ENCODE results near the gene MAK. TPM values are rescaled to one million over a fixed set of nuclear protein-coding genes. Genes with fewer than 3 reads are reported as not detected.

MAK gene
- total RNA-seq, 1 experiment from 2014 or later = 0.22 TPM

DNA sequence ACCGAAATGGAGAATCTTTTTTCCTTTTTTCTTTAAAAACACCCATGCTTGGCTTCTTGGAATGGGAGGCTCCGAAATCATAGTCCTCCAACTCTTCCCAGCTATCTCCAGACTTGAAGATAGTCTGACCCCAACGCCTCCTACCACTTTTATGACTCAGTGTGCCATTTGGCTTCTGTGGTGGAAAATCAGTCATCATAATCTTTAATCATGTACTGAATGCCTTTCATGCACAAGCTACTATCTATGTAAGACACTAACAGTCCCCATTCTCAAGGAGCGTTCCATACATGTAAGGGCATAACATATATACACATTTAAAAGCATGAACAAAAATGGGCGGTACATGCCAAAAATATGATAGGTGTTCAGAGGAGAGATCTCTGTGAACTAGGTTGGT, 46.7 kb downstream of the MAK start:
- ChIA-PET CTCF (no interaction called here), POLR2A (no interaction called here), RAD21 (ENCODE audit: low non-redundant PET in 1 of 2, low total read pairs in 2 of 2, uncharacterized antibody in 2 of 2, unreplicated experiment in 2 of 2) (no interaction called here)
- H3K79me2 ChIP-seq (ENCODE audit: insufficient read depth, low read length) = no peaks in the 10 kb centered on the region
- intact Hi-C loops (cut with micrococcal nuclease) = no loop called here
- TF ChIP-seq, protein P1, sequence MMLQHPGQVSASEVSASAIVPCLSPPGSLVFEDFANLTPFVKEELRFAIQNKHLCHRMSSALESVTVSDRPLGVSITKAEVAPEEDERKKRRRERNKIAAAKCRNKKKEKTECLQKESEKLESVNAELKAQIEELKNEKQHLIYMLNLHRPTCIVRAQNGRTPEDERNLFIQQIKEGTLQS (IDR thresholded peaks at IDR 0.05) = no peak
- TF ChIP-seq ELF1 (IDR thresholded peaks at IDR 0.05; ENCODE audit: borderline replicate concordance, low read depth) = no peak
- no peak for TF ChIP-seq SRF (IDR thresholded peaks at IDR 0.05; ENCODE audit: low read depth)
- TF ChIP-seq, protein P2, sequence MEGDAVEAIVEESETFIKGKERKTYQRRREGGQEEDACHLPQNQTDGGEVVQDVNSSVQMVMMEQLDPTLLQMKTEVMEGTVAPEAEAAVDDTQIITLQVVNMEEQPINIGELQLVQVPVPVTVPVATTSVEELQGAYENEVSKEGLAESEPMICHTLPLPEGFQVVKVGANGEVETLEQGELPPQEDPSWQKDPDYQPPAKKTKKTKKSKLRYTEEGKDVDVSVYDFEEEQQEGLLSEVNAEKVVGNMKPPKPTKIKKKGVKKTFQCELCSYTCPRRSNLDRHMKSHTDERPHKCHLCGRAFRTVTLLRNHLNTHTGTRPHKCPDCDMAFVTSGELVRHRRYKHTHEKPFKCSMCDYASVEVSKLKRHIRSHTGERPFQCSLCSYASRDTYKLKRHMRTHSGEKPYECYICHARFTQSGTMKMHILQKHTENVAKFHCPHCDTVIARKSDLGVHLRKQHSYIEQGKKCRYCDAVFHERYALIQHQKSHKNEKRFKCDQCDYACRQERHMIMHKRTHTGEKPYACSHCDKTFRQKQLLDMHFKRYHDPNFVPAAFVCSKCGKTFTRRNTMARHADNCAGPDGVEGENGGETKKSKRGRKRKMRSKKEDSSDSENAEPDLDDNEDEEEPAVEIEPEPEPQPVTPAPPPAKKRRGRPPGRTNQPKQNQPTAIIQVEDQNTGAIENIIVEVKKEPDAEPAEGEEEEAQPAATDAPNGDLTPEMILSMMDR (IDR thresholded peaks at IDR 0.05 in 2 of 3, conservative IDR thresholded peaks at IDR 0.05 in 1 of 3; ENCODE audit: borderline replicate concordance in 1 of 3, insufficient read depth in 1 of 3, low read depth in 2 of 3, low read length in 2 of 3) = no peak
- TF ChIP-seq POLR2A (IDR thresholded peaks at IDR 0.05; ENCODE audit: borderline replicate concordance, extremely low read depth, insufficient read depth, insufficient read length) = no peak
- no peak for ATAC-seq
- no peaks in the 10 kb centered on the region for H3K36me3 ChIP-seq (ENCODE audit: control insufficient read depth in 1 of 2, insufficient read depth in 2 of 2, low read length in 2 of 2)
- no peaks in the 10 kb centered on the region for H4K20me1 ChIP-seq (ENCODE audit: insufficient read depth)
- H3K27me3 ChIP-seq (ENCODE audit: insufficient read depth, low read length) = no peaks in the 10 kb centered on the region
- H2AFZ ChIP-seq (ENCODE audit: low read depth, low read length, poor library complexity, severe bottlenecking) = no peak overlapping the region
- no TSS peak for BruUV-seq (replicated peaks)
- H3K4me2 ChIP-seq (ENCODE audit: low read length) = no peak overlapping the region
- H3K4me1 ChIP-seq (ENCODE audit: control insufficient read depth in 1 of 2, insufficient read depth in 2 of 2, low read length in 2 of 2) = no peaks in the 10 kb centered on the region
- no peak overlapping the region for H3K9ac ChIP-seq (ENCODE audit: low read length)
- H3K27ac ChIP-seq (ENCODE audit: low read depth, low read length) = no peak overlapping the region
- no peak for DNase-seq (ENCODE audit: low read depth, low spot score)
- H3K9me2 ChIP-seq (ENCODE audit: insufficient read depth) = no peaks in the 10 kb centered on the region
- H3K9me3 ChIP-seq (ENCODE audit: control insufficient read depth in 1 of 2, insufficient read depth in 1 of 2, low read depth in 1 of 2, low read length in 2 of 2) = no peaks in the 10 kb centered on the region
- no peak overlapping the region for H3K4me3 ChIP-seq (replicated peaks in 1 of 2; ENCODE audit: low read depth in 1 of 2, low read length in 2 of 2)

DNA sequence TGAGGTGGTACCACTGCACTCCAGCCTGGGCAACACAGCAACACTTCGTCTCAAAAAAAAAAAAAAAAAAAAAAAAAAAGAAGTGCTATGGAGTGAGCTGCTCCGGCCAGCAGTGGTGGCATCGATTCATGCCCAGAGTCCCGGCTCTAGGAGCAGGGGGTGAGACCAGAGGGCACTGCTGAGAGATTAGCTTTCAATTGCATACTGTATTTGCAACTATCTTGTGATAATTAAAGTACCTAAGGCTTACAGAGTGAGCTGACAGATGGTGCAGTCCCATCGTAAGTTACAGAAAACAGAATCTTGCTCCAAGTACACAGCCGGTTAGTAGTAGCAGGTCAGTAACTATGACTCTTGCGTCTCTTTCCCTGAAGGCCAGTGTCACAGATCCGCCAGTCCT, 59.3 kb downstream of the MAK start:
- DNase-seq (ENCODE audit: low read depth, low spot score) = no peak
- Histone ChIP-seq H3K27ac (ENCODE audit: low read depth, low read length) (no peak overlapping the region), H4K20me1 (ENCODE audit: insufficient read depth) (no peaks in the 10 kb centered on the region), H3K9ac (ENCODE audit: low read length) (no peak overlapping the region), H3K4me2 (ENCODE audit: low read length) (no peak overlapping the region), H3K36me3 (ENCODE audit: control insufficient read depth in 1 of 2, insufficient read depth in 2 of 2, low read length in 2 of 2) (peaks cover 2 to 5% of the 10 kb centered on the region in 2 experiments; a peak in 1 of 4 replicates), H3K9me2 (ENCODE audit: insufficient read depth) (no peaks in the 10 kb centered on the region), H3K79me2 (ENCODE audit: insufficient read depth, low read length) (no peaks in the 10 kb centered on the region), H3K4me3 (replicated peaks in 1 of 2; ENCODE audit: low read depth in 1 of 2, low read length in 2 of 2) (no peak overlapping the region), H3K4me1 (ENCODE audit: control insufficient read depth in 1 of 2, insufficient read depth in 2 of 2, low read length in 2 of 2) (no peaks in the 10 kb centered on the region), H2AFZ (ENCODE audit: low read depth, low read length, poor library complexity, severe bottlenecking) (no peak overlapping the region), H3K9me3 (ENCODE audit: control insufficient read depth in 1 of 2, insufficient read depth in 1 of 2, low read depth in 1 of 2, low read length in 2 of 2) (no peaks in the 10 kb centered on the region), H3K27me3 (ENCODE audit: insufficient read depth, low read length) (no peaks in the 10 kb centered on the region)
- intact Hi-C loops (cut with micrococcal nuclease) = no loop called here
- ChIA-PET RAD21 (ENCODE audit: low non-redundant PET in 1 of 2, low total read pairs in 2 of 2, uncharacterized antibody in 2 of 2, unreplicated experiment in 2 of 2) (no interaction called here), CTCF (no interaction called here), POLR2A (no interaction called here)
- ATAC-seq = no peak
- BruUV-seq (replicated peaks) = no TSS peak
- TF ChIP-seq CEBPB (IDR thresholded peaks at IDR 0.05; ENCODE audit: low read depth) (no peak), SRF (IDR thresholded peaks at IDR 0.05; ENCODE audit: low read depth) (no peak), RAD21 (IDR thresholded peaks at IDR 0.05; ENCODE audit: low read depth) (no peak), JUND (IDR thresholded peaks at IDR 0.05) (no peak), FOSL1 (IDR thresholded peaks at IDR 0.05; ENCODE audit: low read depth) (no peak), SP1 (IDR thresholded peaks at IDR 0.05; ENCODE audit: low read depth) (no peak), ZNF274 (IDR thresholded peaks at IDR 0.05; ENCODE audit: low read depth, low read length) (no peak), YY1 (IDR thresholded peaks at IDR 0.05; ENCODE audit: extremely low read depth, insufficient replicate concordance, low read depth, low read length) (no peak), EZH2phosphoT487 (IDR thresholded peaks at IDR 0.05; ENCODE audit: borderline replicate concordance) (no peak), CBX3 (IDR thresholded peaks at IDR 0.05; ENCODE audit: low read depth) (no peak), SIN3A (IDR thresholded peaks at IDR 0.05; ENCODE audit: low read depth) (no peak), ELF1 (IDR thresholded peaks at IDR 0.05; ENCODE audit: borderline replicate concordance, low read depth) (no peak), ZFX (IDR thresholded peaks at IDR 0.05) (no peak), POLR2A (IDR thresholded peaks at IDR 0.05; ENCODE audit: borderline replicate concordance, extremely low read depth, insufficient read depth, insufficient read length) (no peak), EGR1 (IDR thresholded peaks at IDR 0.05; ENCODE audit: low read depth) (no peak)
- TF ChIP-seq, protein P2 (IDR thresholded peaks at IDR 0.05 in 2 of 3, conservative IDR thresholded peaks at IDR 0.05 in 1 of 3; ENCODE audit: borderline replicate concordance in 1 of 3, insufficient read depth in 1 of 3, low read depth in 2 of 3, low read length in 2 of 3) = no peak
- TF ChIP-seq, protein P3, sequence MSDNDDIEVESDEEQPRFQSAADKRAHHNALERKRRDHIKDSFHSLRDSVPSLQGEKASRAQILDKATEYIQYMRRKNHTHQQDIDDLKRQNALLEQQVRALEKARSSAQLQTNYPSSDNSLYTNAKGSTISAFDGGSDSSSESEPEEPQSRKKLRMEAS (IDR thresholded peaks at IDR 0.05) = no peak
- TF ChIP-seq, protein P1 (IDR thresholded peaks at IDR 0.05) = no peak
